A549 treated with Mapracorat at 1 μM for 4 hours (cell line): ENCODE results near the gene MRPS21. TPM values are rescaled to one million over a fixed set of nuclear protein-coding genes. Genes with fewer than 3 reads are reported as not detected.

Experiments
- total RNA-seq: library from RNA; stranded (reverse); fragments of 200-300 nt; extraction: Qiagen RNA extraction; gene quantifications from 5 replicates; pipeline ENCODE4 v1.2.3, GENCODE V29; 2022

The MRPS21 gene
- 83.1 to 92.1 TPM (median 85.9 TPM) in 5 replicates for total RNA-seq

DNA sequence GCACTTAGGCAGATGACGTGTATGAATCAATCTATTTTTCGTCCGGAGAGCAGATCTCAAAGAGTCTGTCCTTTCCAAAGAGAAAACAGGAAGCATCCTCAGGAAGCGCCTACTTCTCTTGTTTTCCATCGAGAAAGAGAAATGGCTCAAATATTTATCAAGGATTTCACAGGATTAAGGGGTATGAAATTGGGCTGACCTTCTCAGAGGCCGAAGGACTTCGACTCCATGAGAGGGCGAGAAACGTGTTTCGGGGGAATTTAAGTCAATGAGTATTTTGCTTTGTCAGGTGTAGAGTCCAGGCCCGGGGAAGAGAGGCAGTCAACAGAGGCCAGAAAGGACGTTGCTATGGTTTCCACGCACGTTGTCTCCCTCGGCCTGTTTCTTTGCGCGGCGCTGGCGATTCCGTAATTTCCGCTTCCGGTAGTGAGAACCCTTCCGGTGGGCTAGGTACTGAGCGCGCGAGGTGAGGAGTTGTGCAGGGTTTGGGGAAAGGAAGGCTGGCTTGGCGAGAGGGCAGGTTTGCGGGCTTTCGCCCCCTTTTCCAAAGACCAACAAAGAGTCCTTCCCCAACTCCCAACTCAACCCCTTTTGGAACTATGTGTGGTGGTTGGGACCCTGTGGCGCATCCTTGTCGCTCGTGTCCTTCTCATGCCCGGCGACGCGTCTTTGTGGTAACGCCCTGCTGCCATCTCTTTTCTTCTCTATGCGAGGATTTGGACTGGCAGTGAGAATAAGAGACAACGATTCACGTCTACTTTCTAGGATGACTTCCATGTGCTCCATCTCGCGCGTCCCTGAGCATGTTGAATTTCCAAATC, at the start of gene MRPS21:
Gene MRPS21 (plus strand): TSS at position 429 of the 821 bp plus-strand sequence. CDS start 506 bp downstream, outside the sequence.

DNA sequence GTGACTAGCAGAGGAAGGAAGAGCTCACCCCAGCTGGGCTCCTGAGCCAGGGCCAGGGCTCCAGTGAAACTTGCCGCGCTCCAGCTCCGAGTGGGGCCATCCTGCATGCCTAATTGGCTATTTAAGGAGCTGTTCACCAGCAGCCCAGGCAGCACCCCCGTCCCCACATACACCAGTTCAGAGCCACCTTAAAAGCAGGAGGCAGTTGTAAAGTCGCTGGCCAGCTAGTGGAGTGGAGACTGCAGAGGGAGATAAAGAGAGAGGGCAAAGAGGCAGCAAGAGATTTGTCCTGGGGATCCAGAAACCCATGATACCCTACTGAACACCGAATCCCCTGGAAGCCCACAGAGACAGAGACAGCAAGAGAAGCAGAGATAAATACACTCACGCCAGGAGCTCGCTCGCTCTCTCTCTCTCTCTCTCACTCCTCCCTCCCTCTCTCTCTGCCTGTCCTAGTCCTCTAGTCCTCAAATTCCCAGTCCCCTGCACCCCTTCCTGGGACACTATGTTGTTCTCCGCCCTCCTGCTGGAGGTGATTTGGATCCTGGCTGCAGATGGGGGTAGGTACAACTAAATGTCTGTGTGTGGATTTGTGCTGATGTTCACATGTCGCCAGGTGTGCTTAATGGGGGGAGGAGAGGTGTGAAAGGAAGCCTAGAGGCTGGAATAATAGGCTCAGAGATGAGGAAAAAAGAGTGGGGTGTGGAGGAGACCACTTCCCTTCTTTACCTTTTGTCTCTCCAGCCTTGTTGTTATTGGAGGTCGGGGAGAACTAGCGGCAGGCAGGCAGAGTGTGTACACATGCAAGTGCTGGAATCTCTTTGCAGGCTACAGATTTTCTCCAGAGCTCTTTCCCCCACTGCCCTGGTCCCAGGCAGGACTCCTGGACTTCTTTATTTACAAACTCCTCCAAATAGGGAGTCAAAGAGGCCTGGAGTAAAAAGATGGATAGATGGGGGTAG, 35.8 kb upstream of the MRPS21 start, which contains the start of gene CA14:
Gene CA14 (plus strand): TSS at position 151 of the 962 bp plus-strand sequence. CDS start 355 bp downstream, at position 506.

DNA sequence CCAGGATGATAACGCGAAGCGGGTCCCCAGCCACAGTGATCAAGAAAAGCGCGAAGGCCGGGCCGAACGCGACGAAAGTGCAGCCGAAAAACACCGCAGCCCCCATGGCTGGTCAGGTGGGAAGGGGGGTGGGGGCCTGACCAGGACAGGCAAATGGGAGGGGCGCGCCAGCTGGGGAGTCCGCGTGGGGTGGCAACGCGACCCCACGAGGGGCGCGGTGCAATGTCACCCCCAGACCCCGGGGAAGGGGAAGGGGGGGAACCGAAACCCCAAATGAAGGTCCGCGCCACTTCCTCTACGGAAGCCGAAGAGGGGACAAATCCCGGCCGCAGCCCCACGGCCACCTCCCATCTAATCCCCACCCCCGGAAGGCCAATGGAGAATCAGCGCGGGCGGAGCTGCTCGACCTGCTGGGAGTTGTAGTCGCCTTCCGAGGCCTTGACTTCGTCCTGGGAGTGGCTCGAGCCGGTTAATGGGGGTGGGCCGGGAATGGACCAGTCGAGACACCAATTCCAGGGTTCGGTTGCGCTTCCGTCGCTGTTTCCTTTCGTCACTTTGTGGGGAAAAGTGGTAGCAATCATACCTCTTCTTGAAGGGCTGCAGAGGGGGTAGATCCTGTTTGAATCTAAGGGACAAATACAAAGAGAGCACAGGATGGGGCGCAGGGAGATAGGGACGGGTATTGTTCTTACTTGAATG, 24.8 kb upstream of the MRPS21 start, which contains the start of gene APH1A:
Gene APH1A (minus strand): TSS at position 312 of the 699 bp plus-strand sequence. CDS start 206 bp downstream, at position 106.

DNA sequence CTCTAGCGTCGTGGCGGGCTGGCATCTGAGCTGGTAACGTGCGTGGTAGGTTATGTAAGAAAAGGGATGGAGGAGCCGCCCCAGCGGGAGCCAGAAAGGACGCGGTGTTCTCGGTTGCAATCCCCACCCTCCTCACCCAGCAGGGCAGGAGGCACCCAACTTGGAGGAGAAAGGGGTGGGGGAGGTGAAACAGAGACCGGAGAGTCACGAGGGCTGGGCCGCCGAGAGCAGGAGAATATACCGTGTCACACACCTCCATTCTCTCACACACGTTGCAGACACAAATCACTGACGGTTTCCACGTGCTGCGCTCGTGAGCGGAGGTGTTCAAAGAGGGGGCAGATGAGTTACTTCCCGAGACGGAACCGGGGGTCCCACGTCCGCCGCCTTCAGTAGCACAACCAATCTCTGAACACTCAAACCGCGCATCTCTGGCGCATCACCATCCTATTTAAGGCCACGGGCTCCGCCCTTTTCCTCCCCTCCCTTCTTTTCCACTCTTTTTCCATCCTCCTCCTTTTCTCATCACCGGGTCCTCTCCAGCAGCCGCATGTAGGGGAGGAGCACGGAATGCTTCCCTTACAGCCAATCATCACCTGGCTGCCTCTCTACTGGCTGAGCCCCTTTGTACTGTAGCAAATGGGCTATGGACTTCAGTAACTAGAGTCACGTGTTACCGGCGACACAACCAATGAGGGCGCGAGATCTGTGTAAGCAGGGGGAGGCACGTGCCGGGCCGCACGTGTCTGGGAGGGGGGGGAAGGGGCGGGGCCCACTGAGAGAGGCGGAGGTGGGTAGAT, 11.7 kb upstream of the MRPS21 start, which contains the start of gene CIART:
Gene CIART (plus strand): TSS at position 797 of the 800 bp plus-strand sequence. CDS start 714 bp downstream, outside the sequence.

Other genes with a start within 250 kb of the MRPS21 start
- gene VPS45, start 226.1 kb upstream of the MRPS21 start, total RNA-seq: 14.8 to 17.4 TPM (median 15.9 TPM) in 5 replicates
- gene PLEKHO1, start 143.9 kb upstream of the MRPS21 start, total RNA-seq: 6.6 to 8.8 TPM (median 6.9 TPM) in 5 replicates
- 33.9 to 46.7 TPM (median 43.0 TPM) in 5 replicates for gene ANP32E, start 57.7 kb upstream of the MRPS21 start, total RNA-seq
- gene CA14, start 36.1 kb upstream of the MRPS21 start, total RNA-seq: not detected in 5 replicates
- gene APH1A, start 24.8 kb upstream of the MRPS21 start, total RNA-seq: 128 to 148 TPM (median 139 TPM) in 5 replicates
- 0.24 to 1.1 TPM (median 0.61 TPM) in 4 of 5 replicates, not detected in the other for gene C1orf54, start 21.1 kb upstream of the MRPS21 start, total RNA-seq
- 1.5 to 3.1 TPM (median 1.7 TPM) in 5 replicates for gene CIART, start 11.3 kb upstream of the MRPS21 start, total RNA-seq
- 49.0 to 58.7 TPM (median 55.8 TPM) in 5 replicates for gene PRPF3, start 27.7 kb downstream of the MRPS21 start, total RNA-seq
- gene RPRD2, start 70.3 kb downstream of the MRPS21 start, total RNA-seq: 11.6 to 14.2 TPM (median 13.6 TPM) in 5 replicates
- gene TARS2, start 193.6 kb downstream of the MRPS21 start, total RNA-seq: 19.2 to 22.0 TPM (median 20.3 TPM) in 5 replicates
- gene ECM1, start 214.2 kb downstream of the MRPS21 start, total RNA-seq: 1.8 to 2.1 TPM (median 2.0 TPM) in 5 replicates
- 0.29 TPM in 1 of 5 replicates, not detected in the others for gene FALEC, start 221.9 kb downstream of the MRPS21 start, total RNA-seq